Stimulated activated CD4-positive, alpha-beta T cell treated with anti-CD3 and anti-CD28 coated beads, Interleukin-2, amount 100 ng/mL, for 48 hours (primary cell): ENCODE measurements around the gene IL1F10.
"Not testable (repeated sequence)": the region's sequence is repeated elsewhere in the genome, so short reads cannot be mapped to it uniquely, and the experiment has no call there.

Source experiments
- DNase-seq, 2 donors: peaks; one replicate each; pipeline ENCODE4 v3.0.0-alpha.2; 2020

The IL1F10 gene

DNA sequence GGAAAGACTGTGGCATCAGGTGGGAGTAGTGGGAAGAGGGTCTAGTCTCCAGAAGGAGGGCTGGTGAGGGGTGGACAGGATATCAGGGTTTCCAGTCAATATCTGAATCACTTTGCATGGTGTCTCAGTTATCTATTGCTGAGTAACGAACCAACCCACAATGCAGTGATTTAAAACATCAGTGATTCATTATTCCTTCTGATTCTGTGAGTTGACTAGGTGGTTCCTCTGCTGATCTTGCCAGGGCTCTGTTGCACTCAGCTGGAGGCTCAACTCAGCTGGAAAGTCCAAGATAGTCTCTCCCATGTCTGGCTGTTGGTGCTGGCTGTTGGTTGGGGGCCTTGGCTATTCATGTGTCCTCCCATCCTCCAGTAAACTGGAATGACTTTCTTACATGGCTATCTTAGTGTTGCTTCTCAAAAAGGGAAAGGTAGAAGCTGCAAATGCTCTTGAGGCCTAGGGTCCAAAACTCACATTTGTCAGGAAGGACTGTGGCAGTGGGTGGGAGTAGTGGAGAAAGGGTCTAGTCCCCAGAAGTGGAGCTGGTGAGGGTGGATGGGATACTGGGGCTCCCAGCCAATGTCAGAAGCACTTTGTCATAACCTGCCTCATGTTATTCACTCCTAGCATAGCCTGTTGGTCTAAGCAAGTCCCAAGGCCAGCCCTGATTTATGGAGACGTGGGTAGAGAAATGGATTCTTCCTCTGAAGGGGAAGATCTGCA, 13.9 kb downstream of the IL1F10 start:
- no peak for DNase-seq

- DNase-seq, result no peak
These were observed 15.5 kb downstream of the IL1F10 start for GRCh38 chr2:113083296-113083695.

DNA sequence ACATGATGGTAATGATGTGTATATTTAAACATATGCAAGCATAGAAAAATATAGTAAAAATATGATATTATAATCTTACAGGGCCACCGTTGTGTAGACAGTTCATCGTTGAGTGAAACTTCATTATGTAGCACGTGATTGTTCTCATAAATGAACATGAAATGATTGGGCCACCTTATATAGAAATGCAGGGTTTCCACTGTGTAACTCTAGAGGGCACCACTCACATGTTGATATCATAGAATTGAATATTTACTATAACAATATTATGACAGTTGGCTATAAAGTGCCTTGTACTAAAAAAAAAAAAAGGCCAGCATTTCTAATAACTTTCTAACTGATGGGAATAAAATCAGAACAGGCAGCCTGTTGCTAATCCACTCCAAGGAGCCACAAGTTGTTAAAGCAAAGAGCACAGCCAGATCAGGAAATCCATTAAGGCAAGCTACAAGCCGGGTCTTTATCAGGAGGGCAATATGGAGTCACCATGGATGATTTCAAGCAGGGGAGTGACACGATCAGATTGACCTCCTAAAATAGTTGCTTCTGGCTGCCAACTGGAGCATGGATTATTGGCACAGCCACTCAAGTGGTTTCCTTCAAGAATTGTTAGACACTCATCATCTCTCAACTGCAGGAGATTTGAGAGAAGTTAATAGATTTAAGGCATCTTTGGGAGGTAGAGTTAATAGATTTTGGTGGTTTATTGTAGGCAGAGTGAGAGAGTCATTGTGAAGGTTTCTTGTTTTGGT, 16.7 kb downstream of the IL1F10 start:
- no peak for DNase-seq

DNA sequence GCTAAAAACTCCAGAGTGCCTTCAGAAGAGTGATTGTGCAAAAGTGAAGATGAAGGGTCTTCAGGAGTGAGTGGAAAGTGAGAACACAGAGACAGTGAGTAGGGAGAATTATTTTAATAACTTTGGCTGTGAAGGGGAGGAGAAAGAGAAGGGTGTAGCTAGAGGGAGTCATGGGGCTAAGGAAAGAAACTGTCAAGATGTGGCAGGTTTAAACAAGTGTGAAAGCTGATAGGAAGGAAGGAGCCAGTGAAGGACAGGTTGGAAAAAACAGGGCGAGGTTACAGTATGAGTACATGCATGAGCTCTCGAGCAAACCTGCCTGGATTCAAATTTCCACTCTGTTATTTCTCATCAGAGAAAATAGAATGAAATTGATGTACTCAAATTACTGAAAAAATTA, 17.8 kb downstream of the IL1F10 start:
- no peak for DNase-seq

- DNase-seq, result no peak
These were observed 20.6 kb downstream of the IL1F10 start for GRCh38 chr2:113088213-113088992.

- DNase-seq, result no peak
These were observed 22.1 kb downstream of the IL1F10 start for GRCh38 chr2:113089916-113090315.

GRCh38 chr2:113091231-113091896, 23.6 kb downstream of the IL1F10 start:
- no peak for DNase-seq

DNA sequence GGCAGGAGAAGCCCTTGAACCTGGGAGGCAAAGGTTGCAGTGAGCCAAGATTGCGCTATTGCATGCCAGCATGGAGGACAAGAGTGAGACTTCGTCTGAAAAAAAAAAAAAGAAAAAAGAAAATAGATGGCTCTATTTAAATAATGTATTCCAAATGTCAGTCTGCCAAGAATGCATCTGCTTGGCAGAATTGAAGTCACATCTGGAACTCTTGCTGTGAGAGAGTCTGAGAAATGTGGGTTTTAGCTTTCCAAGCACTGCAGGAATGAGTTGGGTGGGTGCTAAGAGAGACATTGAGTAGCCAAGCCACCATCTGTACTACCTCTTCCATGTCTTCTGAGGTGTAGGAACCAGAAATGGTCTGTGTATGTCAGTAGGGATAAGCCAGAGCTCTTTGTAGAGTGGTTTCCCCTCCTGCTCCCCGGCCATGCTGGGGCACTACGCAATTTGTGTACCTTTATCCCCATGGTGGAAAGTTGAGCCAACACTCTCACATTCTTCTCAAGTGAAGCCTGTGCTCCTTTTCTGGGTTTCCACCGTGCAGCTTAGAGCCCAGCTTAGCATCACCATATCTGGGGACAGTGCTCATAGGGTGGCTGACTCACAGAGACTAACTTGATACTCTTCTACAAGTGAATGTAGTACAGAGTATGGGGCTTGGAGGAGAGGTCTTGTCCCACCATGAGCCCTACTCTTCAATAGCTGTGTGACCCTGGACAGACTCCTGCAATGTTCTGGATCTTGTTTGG, 25.3 kb downstream of the IL1F10 start:
- no peak for DNase-seq

DNA sequence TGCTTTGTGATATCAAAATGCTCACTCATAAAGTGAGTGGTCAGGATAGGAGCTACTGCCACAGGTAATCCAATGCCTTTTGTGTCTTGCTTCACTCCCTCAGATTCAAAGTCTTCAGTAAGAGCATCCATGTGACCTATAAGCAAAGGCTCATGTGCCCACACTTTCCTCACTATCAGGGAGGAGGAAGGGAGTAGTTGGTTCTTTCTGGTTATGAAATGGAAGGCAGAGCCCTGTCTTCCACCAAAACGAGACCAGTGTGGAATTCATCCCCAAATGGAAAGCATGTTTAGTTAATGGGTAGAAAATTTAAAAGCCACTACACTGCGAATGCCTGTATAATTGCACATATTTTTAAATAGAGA, 25.8 kb downstream of the IL1F10 start:
- no peak for DNase-seq

- not testable (repeated sequence) for DNase-seq
These were observed 28.5 kb downstream of the IL1F10 start for GRCh38 chr2:113096306-113096705.

DNA sequence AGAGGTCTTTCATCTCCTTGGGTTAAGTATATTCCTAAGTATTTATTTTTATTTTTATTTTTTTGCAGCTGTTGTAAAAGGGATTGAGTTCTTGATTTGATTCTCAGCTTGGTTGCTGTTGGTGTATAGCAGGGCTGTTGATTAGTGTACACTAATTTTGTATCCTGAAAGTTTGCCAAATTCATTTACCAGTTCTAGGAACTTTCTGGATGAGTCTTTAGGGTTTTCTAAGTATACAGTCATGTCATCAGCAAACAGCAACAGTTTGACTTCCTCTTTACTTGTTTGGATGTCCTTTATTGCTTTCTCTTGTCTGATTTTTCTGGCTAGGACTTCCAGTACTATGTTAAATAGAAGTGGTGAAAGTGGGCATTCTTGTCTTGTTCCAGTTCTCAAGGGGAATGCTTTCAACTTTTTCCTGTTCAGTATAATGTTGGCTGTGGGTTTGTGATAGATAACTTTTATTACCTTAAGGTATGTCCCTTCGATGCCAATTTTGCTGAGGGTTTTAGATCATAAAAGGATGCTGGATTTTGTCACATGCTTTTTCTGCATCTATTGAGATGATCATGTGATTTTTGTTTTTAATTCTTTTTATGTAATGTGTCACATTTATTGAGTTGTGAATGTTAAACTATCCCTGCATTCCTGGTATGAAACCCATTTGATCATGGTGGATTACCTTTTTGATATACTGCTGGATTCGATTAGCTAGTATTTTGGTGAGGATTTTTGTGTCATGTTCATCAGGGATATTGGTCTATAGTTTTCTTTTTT, 29.3 kb downstream of the IL1F10 start:
- not testable (repeated sequence) for DNase-seq

DNA sequence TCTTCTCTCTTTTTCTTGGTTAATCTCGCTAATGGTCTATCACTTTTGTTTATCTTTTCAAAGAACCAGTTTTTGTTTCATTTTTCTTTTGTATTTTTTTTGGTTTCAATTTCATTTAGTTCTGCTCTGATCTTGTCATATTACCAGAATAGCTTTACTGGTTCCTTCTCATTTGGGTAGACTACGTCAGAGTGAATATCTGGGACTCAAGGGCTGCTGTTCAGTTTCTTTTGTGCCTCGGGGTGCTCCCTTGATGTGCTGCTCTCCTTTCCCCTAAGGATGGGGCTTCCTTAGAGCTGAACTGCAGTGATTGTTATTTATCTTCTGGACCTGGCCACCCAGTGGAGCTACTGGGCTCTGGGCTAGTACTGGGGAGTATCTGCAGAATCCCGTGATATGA, 30.3 kb downstream of the IL1F10 start:
- no peak for DNase-seq

GRCh38 chr2:113098532-113098931, 30.8 kb downstream of the IL1F10 start:
- no peak for DNase-seq

GRCh38 chr2:113102133-113102532, 34.4 kb downstream of the IL1F10 start:
- no peak for DNase-seq

- DNase-seq, result no peak
These were observed 35.5 kb downstream of the IL1F10 start for GRCh38 chr2:113103277-113103676.

DNA sequence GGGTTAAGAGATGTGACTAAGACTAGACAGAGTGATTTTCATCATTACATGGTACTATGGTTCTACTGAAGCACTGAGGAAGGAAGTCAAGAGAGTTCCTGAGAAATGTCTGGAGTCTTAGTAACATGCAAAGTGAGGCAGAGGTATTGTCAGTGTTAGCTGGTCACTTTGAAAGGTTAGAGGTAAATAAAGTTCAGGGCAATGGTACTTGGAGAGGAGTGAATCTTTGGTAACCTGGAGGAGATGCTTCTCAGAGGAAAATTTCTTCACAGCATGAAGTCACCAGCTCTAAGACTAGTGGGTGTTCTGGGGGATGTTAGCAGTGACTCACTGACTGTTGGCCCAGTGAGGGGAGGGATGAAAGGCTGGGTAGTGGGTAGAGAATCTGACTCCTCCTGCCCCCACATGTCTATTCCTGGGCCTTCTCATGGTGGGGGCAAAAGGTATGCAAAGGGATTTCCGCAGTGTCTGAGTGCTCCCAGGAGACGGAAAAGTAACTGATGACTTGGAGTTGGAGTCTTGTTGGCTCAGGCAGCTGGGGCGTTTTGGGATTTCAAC, 36.4 kb downstream of the IL1F10 start:
- peak in 1 of 2 donors; percentile 38 for DNase-seq

DNA sequence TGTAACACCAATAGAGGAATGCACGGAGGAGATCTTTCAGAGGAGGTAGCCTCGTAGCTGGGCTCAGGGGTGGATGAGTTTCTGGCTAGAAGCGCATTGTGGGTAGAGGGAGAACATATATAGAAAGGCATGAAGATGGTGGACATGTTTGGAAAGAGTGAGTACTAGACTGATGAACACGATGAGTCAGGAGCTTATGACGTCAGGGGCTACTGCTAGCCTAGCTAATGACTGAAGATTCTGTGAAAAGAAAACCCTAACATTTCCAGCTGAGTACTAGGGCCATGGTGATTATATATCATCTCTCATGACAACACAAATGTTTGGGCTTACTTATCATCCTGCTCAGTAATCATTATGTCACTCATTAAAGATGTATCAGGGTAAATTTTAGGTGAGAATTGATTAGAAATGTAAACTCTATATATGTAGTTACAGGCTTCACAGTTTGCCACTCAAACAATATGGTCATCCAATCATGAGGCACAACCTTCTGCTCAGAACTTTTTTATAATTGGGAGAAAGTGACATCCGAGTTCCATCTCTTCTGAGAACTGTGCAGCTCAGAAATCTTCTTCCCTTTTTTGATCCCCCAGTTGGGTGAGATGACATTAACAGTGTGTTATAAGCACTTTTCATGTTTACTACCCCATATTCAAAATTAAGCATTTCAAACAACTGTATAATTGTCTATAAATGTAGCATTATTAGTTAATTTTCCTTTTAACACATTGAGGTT, 37.4 kb downstream of the IL1F10 start:
- peak; percentile 43 to 52 for DNase-seq

- no peak for DNase-seq
These were observed 43.4 kb downstream of the IL1F10 start for GRCh38 chr2:113111121-113111520.

GRCh38 chr2:113111823-113112287, 44.1 kb downstream of the IL1F10 start:
- DNase-seq, result no peak

DNA sequence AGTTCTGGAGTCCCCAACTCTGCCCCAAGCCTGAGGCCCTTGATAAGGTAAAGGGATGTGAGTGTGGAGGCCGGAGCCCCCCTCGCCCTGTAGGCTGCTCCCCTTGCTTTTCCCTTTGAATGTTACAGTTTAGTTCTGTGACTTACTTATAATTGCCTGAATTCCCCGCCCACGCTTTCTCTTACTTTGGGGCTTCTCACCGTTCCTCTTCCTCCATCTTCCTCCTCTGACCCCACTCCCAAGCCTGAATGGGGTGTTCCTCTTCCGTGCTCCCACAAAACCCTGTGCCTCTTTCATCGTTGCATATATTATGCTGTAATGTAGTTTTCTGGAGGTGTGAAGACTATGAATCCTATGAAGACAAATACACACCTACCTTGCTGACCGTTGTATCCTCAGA, 44.7 kb downstream of the IL1F10 start:
- DNase-seq, result no peak
